OCI-LY3 (cell line): ENCODE results near the gene WDR3.

Experiments
- H2AFZ ChIP-seq: fragments of 200-600, 300-600 bp; shearing (Covaris generic); 2 replicates; pipeline ENCODE4 v1.6.0; 2014; ENCODE audit warnings: antibody characterized with exemption, low read depth, low read length
- H3K27ac ChIP-seq: fragments of 200-600, 300-600 bp; sonication (generic); 2 replicates; pipeline ENCODE4 v1.5.1; 2014; ENCODE audit warnings: mild to moderate bottlenecking, low read length, moderate library complexity, mixed read lengths
- H3K27me3 ChIP-seq: fragments of 200-600, 300-600 bp; sonication (generic); 2 replicates; pipeline ENCODE4 v1.6.1; 2014; ENCODE audit warnings: low read depth, low read length, mixed read lengths
- H3K36me3 ChIP-seq: fragments of 200-600, 300-600 bp; sonication (generic); replicated peaks from 2 replicates; pipeline ENCODE3; 2014; ENCODE audit warnings: low read depth, low read length, mixed read lengths
- H3K4me1 ChIP-seq: fragments of 300-600, 200-600 bp; sonication (generic); 2 replicates; pipeline ENCODE4 v1.6.1; 2014; ENCODE audit warnings: low read length, mixed read lengths
- H3K4me2 ChIP-seq: fragments of 200-600, 300-600 bp; sonication (generic); 2 replicates; pipeline ENCODE4 v1.6.1; 2014; ENCODE audit warnings: low read length, mixed read lengths
- H3K4me3 ChIP-seq: fragments of 300-600, 200-600 bp; sonication (generic); 2 replicates; pipeline ENCODE4 v1.5.1; 2014; ENCODE audit warnings: antibody characterized with exemption, mild to moderate bottlenecking, low read length, moderate library complexity
- H3K79me2 ChIP-seq: fragments of 300-600, 200-600 bp; shearing (Covaris generic); 2 replicates; pipeline ENCODE4 v1.6.1; 2014; ENCODE audit warnings: mild to moderate bottlenecking, low read length, mixed read lengths
- H3K9ac ChIP-seq: fragments of 300-600, 200-600 bp; shearing (Covaris generic); 2 replicates; pipeline ENCODE4 v1.6.0; 2014; ENCODE audit warnings: mild to moderate bottlenecking, low read length, moderate library complexity
- H3K9me3 ChIP-seq: fragments of 200-600, 300-600 bp; shearing (Covaris generic); 2 replicates; pipeline ENCODE4 v1.6.1; 2014; ENCODE audit warnings: low read length, mixed read lengths; ENCODE audit not compliant: insufficient read depth
- H4K20me1 ChIP-seq: fragments of 200-600, 300-600 bp; sonication (generic); 2 replicates; pipeline ENCODE4 v1.6.1; 2016; ENCODE audit warnings: low read length, mixed read lengths; ENCODE audit not compliant: insufficient read depth
- CTCF ChIP-seq: fragments of 200-600, 300-600 bp; sonication (generic); IDR thresholded peaks from 2 replicates; pipeline ENCODE4 v1.5.1; 2014; ENCODE audit warnings: antibody characterized with exemption, low read length, low read depth
- EZH2phosphoT487 ChIP-seq: fragments of 200-600 bp; shearing (Covaris generic); IDR thresholded peaks from 2 replicates; pipeline ENCODE4 v1.6.1; 2018; ENCODE audit warnings: antibody characterized with exemption, mixed run types, low read depth

Gene WDR3

GRCh38 chr1:117942293-117942692 is 12.8 kb downstream of the WDR3 start:
- no peaks in the 10 kb centered on the region for H3K27me3 ChIP-seq
- peaks cover 36% of the 10 kb centered on the region for H3K36me3 ChIP-seq

GRCh38 chr1:117952386-117952785 is 22.8 kb downstream of the WDR3 start:
- no peaks in the 10 kb centered on the region for H3K79me2 ChIP-seq
- no peaks in the 10 kb centered on the region for H3K27me3 ChIP-seq
- no peaks in the 10 kb centered on the region for H3K9me3 ChIP-seq
- no peak for TF ChIP-seq CTCF
- no peaks in the 10 kb centered on the region for H3K4me1 ChIP-seq
- no peak overlapping the region for H3K4me2 ChIP-seq
- no peak overlapping the region for H3K9ac ChIP-seq
- peaks cover 51% of the 10 kb centered on the region for H3K36me3 ChIP-seq
- H3K27ac ChIP-seq, result no peak overlapping the region
- H2AFZ ChIP-seq, result no peak overlapping the region
- no peaks in the 10 kb centered on the region for H4K20me1 ChIP-seq
- H3K4me3 ChIP-seq, result no peak overlapping the region

More at GRCh38 chr1:117942293-117942692, 12.8 kb downstream of the WDR3 start:
- no peak overlapping the region for H3K4me3 ChIP-seq
- H3K9ac ChIP-seq, result no peak overlapping the region
- H4K20me1 ChIP-seq, result no peaks in the 10 kb centered on the region
- no peak overlapping the region for H3K27ac ChIP-seq
- no peaks in the 10 kb centered on the region for H3K79me2 ChIP-seq
- TF ChIP-seq EZH2phosphoT487, result no peak
- no peak for TF ChIP-seq CTCF
- no peak overlapping the region for H3K4me2 ChIP-seq
- H3K4me1 ChIP-seq, result no peaks in the 10 kb centered on the region
- no peaks in the 10 kb centered on the region for H3K9me3 ChIP-seq
- H2AFZ ChIP-seq, result no peak overlapping the region

DNA sequence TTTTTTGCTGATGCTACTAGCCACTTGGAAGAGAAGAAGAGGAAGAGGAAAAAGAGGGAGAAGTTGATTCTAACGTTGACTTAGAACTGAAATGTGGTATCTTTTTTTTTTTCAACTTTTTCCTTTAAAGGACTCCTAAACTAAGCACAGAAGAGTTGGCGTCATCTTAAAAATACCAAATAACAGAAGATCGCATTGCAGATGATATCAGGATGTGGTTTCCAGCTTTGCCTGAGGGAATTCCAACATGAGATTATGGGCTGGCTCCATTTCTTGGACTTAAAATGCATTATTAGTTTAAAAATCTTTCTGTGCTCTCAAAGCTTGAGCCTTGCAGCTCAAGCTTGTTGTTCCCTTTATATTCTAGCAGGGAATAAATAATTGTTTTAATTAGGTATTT is 29.8 kb downstream of the WDR3 start:
- no peak overlapping the region for H3K27ac ChIP-seq
- H3K4me1 ChIP-seq, result no peaks in the 10 kb centered on the region
- no peaks in the 10 kb centered on the region for H4K20me1 ChIP-seq
- no peak overlapping the region for H3K4me3 ChIP-seq
- H2AFZ ChIP-seq, result no peak overlapping the region
- no peak overlapping the region for H3K4me2 ChIP-seq
- no peaks in the 10 kb centered on the region for H3K79me2 ChIP-seq
- no peak overlapping the region for H3K9ac ChIP-seq
- TF ChIP-seq EZH2phosphoT487 (no peak), CTCF (no peak)
- H3K9me3 ChIP-seq, result no peaks in the 10 kb centered on the region
- no peaks in the 10 kb centered on the region for H3K27me3 ChIP-seq
- H3K36me3 ChIP-seq, result peaks cover 19% of the 10 kb centered on the region

- no peaks in the 10 kb centered on the region for H3K27me3 ChIP-seq
- H3K4me2 ChIP-seq, result no peak overlapping the region
- peaks cover 5% of the 10 kb centered on the region; the same call in 1 of the 2 replicates for H3K4me1 ChIP-seq
- no peaks in the 10 kb centered on the region for H3K79me2 ChIP-seq
- TF ChIP-seq CTCF (no peak), EZH2phosphoT487 (no peak)
- no peaks in the 10 kb centered on the region for H3K36me3 ChIP-seq
- H4K20me1 ChIP-seq, result no peaks in the 10 kb centered on the region
- no peaks in the 10 kb centered on the region for H3K9me3 ChIP-seq
- H3K9ac ChIP-seq, result no peak overlapping the region
- H3K27ac ChIP-seq, result no peak overlapping the region
- H2AFZ ChIP-seq, result no peak overlapping the region
- no peak overlapping the region for H3K4me3 ChIP-seq
Observed at GRCh38 chr1:117964290-117965038, 34.9 kb downstream of the WDR3 start.
